T-helper 17 cell (primary cell): Measurements from ENCODE around the gene DNPH1. TPM values are rescaled to one million over a fixed set of nuclear protein-coding genes. Genes with fewer than 3 reads are reported as not detected.

Experiments used
- ATAC-seq: fragments of 150-1000 bp; cut with Tn5 transposase; 2 replicates; pipeline ENCODE4 v1.10.0; 2021; ENCODE audit warnings: mild to moderate bottlenecking, moderate library complexity
- DNase-seq, 3 donors: peaks; one replicate each; pipeline versions ENCODE4 v3.0.0 to v3.0.0-alpha.2; 2020 to 2021
- H3K9me3 ChIP-seq: one replicate; pipeline ENCODE4 v1.7.0; 2013; ENCODE audit warnings: low read length, mild to moderate bottlenecking; ENCODE audit not compliant: control insufficient read depth, poor library complexity, severe bottlenecking
- H3K27ac Mint-ChIP-seq: one replicate; pipeline ENCODE4 v1.8.0; 2022; ENCODE audit warnings: mild to moderate bottlenecking, moderate library complexity, mixed read lengths
- H3K27me3 Mint-ChIP-seq: one replicate; pipeline ENCODE4 v1.8.0; 2022; ENCODE audit warnings: mixed read lengths
- H3K36me3 Mint-ChIP-seq: one replicate; pipeline ENCODE4 v1.8.0; 2022; ENCODE audit warnings: low read depth, mixed read lengths
- H3K4me1 Mint-ChIP-seq: one replicate; pipeline ENCODE4 v1.8.0; 2022; ENCODE audit warnings: mild to moderate bottlenecking, mixed read lengths
- H3K4me3 Mint-ChIP-seq: one replicate; pipeline ENCODE4 v1.8.0; 2022; ENCODE audit warnings: mild to moderate bottlenecking, moderate library complexity, mixed read lengths
- total RNA-seq, 4 donors: library from RNA in 2 of 4; stranded (reverse) in 2 of 4; gene quantifications; one replicate each; pipeline ENCODE4 v1.2.3 and lab custom pipeline; 2022 to 2026

The DNPH1 gene
- total RNA-seq, 2 donors from 2014 or later, result 32.3 to 35.0 TPM

GRCh38 chr6:43184268-43184985, 44.9 kb downstream of the DNPH1 start:
- peak overlapping the region; percentile 92 for H3K27ac Mint-ChIP-seq
- DNase-seq, result no peak
- no peaks in the 10 kb centered on the region for H3K27me3 Mint-ChIP-seq
- no peak overlapping the region for H3K4me3 Mint-ChIP-seq
- ATAC-seq, result no peak
- H3K4me1 Mint-ChIP-seq, result peaks cover 45% of the 10 kb centered on the region
- no peaks in the 10 kb centered on the region for H3K9me3 ChIP-seq
- peaks cover 12% of the 10 kb centered on the region for H3K36me3 Mint-ChIP-seq

GRCh38 chr6:43183441-43183840, 45.8 kb downstream of the DNPH1 start:
- peaks cover 12% of the 10 kb centered on the region for H3K36me3 Mint-ChIP-seq
- H3K4me3 Mint-ChIP-seq, result peak overlapping the region; percentile 96
- H3K4me1 Mint-ChIP-seq, result peaks cover 45% of the 10 kb centered on the region
- ATAC-seq (no peak), DNase-seq (no peak)
- H3K27me3 Mint-ChIP-seq, result no peaks in the 10 kb centered on the region
- H3K27ac Mint-ChIP-seq, result peak overlapping the region; percentile 92
- H3K9me3 ChIP-seq, result no peaks in the 10 kb centered on the region

GRCh38 chr6:43181942-43182860, 47.1 kb downstream of the DNPH1 start, which contains the start of gene CUL9:
Gene CUL9, plus strand, starts transcription at chr6:43182196. Its CDS starts 2,115 bp downstream, at chr6:43184311.
- Mint-ChIP-seq H3K36me3 (peaks cover 12% of the 10 kb centered on the region), H3K27ac (peak within 1 kb of the TSS; percentile 92), H3K4me1 (peaks cover 43% of the 10 kb centered on the region), H3K27me3 (no peaks in the 10 kb centered on the region), H3K4me3 (peak within 1 kb of the TSS; percentile 96)
- DNase-seq (peak; percentile 69 to 74 (median 73)), ATAC-seq (peak; percentile 96)
- H3K9me3 ChIP-seq, result no peaks in the 10 kb centered on the region

- ATAC-seq (no peak), DNase-seq (no peak)
- H3K9me3 ChIP-seq, result no peaks in the 10 kb centered on the region
- Mint-ChIP-seq H3K4me3 (peak overlapping the region; percentile 96), H3K36me3 (peaks cover 12% of the 10 kb centered on the region), H3K27me3 (no peaks in the 10 kb centered on the region), H3K27ac (peak overlapping the region; percentile 92), H3K4me1 (peaks cover 41% of the 10 kb centered on the region)
These were observed 47.7 kb downstream of the DNPH1 start for GRCh38 chr6:43181621-43181941.

- Mint-ChIP-seq H3K4me1 (peaks cover 42% of the 10 kb centered on the region), H3K36me3 (peaks cover 12% of the 10 kb centered on the region), H3K27ac (peak overlapping the region; percentile 92), H3K4me3 (peak overlapping the region; percentile 79), H3K27me3 (no peaks in the 10 kb centered on the region)
- ATAC-seq (no peak), DNase-seq (no peak)
- H3K9me3 ChIP-seq, result no peaks in the 10 kb centered on the region
These were observed 48.3 kb downstream of the DNPH1 start for GRCh38 chr6:43180985-43181384.

- DNase-seq, result no peak
- H3K4me1 Mint-ChIP-seq, result peaks cover 37% of the 10 kb centered on the region
- H3K27me3 Mint-ChIP-seq, result no peaks in the 10 kb centered on the region
- H3K4me3 Mint-ChIP-seq, result no peak overlapping the region
- H3K27ac Mint-ChIP-seq, result peak overlapping the region; percentile 16
- ATAC-seq, result no peak
- no peaks in the 10 kb centered on the region for H3K9me3 ChIP-seq
- peaks cover 9% of the 10 kb centered on the region for H3K36me3 Mint-ChIP-seq
These were observed 49.2 kb downstream of the DNPH1 start for GRCh38 chr6:43180058-43180457.

- H3K4me3 Mint-ChIP-seq, result peak overlapping the region; percentile 58
- DNase-seq (no peak), ATAC-seq (no peak)
- H3K27me3 Mint-ChIP-seq, result no peaks in the 10 kb centered on the region
- peaks cover 35% of the 10 kb centered on the region for H3K4me1 Mint-ChIP-seq
- H3K9me3 ChIP-seq, result no peaks in the 10 kb centered on the region
- peak overlapping the region; percentile 16 for H3K27ac Mint-ChIP-seq
- H3K36me3 Mint-ChIP-seq, result peaks cover 8% of the 10 kb centered on the region
These were observed 50.1 kb downstream of the DNPH1 start for GRCh38 chr6:43178951-43179830.

GRCh38 chr6:43178150-43178549, 51.1 kb downstream of the DNPH1 start:
- ATAC-seq (no peak), DNase-seq (no peak)
- no peaks in the 10 kb centered on the region for H3K27me3 Mint-ChIP-seq
- peaks cover 35% of the 10 kb centered on the region for H3K4me1 Mint-ChIP-seq
- H3K36me3 Mint-ChIP-seq, result no peaks in the 10 kb centered on the region
- no peaks in the 10 kb centered on the region for H3K9me3 ChIP-seq
- H3K27ac Mint-ChIP-seq, result peak overlapping the region; percentile 9
- no peak overlapping the region for H3K4me3 Mint-ChIP-seq

GRCh38 chr6:43176423-43176786, 52.9 kb downstream of the DNPH1 start:
- H3K36me3 Mint-ChIP-seq, result no peaks in the 10 kb centered on the region
- peaks cover 33% of the 10 kb centered on the region for H3K4me1 Mint-ChIP-seq
- ATAC-seq (no peak), DNase-seq (no peak)
- H3K4me3 Mint-ChIP-seq, result no peak overlapping the region
- no peaks in the 10 kb centered on the region for H3K9me3 ChIP-seq
- H3K27me3 Mint-ChIP-seq, result no peaks in the 10 kb centered on the region
- H3K27ac Mint-ChIP-seq, result no peak overlapping the region

- H3K27me3 Mint-ChIP-seq, result no peaks in the 10 kb centered on the region
- H3K36me3 Mint-ChIP-seq, result peaks cover 1% of the 10 kb centered on the region
- peak overlapping the region; percentile 96 for H3K27ac Mint-ChIP-seq
- H3K4me1 Mint-ChIP-seq, result peaks cover 31% of the 10 kb centered on the region
- DNase-seq, result no peak
- ATAC-seq, result no peak
- H3K9me3 ChIP-seq, result no peaks in the 10 kb centered on the region
- H3K4me3 Mint-ChIP-seq, result no peak overlapping the region
These were observed 53.4 kb downstream of the DNPH1 start for GRCh38 chr6:43175676-43176422.
